ENCODE data around the gene PCDHGC4. TPM values are rescaled to one million over a fixed set of nuclear protein-coding genes. Genes with fewer than 3 reads are reported as not detected.

Gene PCDHGC4
- total RNA-seq, 1 experiment from 2014 or later = 0.57 TPM

DNA sequence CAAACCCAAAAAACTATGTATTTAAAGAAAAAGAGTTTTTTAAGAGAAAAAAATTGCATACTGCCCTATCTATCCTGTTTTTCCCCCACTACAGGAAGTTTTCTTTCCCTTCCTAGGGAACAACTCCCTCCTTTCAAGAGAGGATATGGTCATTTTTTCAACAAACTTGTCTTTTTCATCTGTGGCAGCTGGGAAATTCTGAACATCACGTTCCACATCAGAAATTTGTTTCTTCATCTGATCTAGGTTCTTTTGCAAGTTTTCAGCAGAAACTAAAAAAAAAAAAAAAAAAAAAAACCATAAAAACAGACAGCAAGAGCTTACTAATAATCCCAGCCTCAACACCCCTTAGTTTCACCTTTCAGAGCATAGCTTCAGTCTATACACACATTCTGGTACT lies 42.6 kb downstream of the PCDHGC4 start:
- no peak for ATAC-seq
- H3K4me1 ChIP-seq (ENCODE audit: control insufficient read depth, insufficient read depth, low read length) = peaks cover 18% of the 10 kb centered on the region
- no peaks in the 10 kb centered on the region for H3K27me3 ChIP-seq (ENCODE audit: control insufficient read depth, insufficient read depth, low read length)
- in situ Hi-C loops (cut with HindIII; ENCODE audit: low pct_unique_long_range_greater_than_20kb, low sequenced_read_pairs) (no loop called here), intact Hi-C loops (cut with micrococcal nuclease; ENCODE audit: unreplicated experiment) (loop anchor here (10.0 kb wide), 1 partner anchor 173 kb away; the partner anchor contains the start of genes PCDHGA4, PCDHGB1 and PCDHGB2)
- H3K36me3 ChIP-seq (ENCODE audit: control insufficient read depth, insufficient read depth, low read length) = peaks cover 10% of the 10 kb centered on the region
- BruUV-seq (replicated peaks) = no TSS peak
- DNase-seq (ENCODE audit: low read depth, low spot score) = no peak
- no peak overlapping the region for H3K4me3 ChIP-seq (ENCODE audit: low read depth in 2 of 2, low read length in 2 of 2)
- CTCF ChIA-PET = interaction anchor here (1.0 kb wide), 1 partner anchor 23 kb away, joined by 3 read pairs; no protein-coding TSS in a partner anchor
- POLR2A ChIA-PET = no interaction called here
- H3K9me3 ChIP-seq (ENCODE audit: control insufficient read depth, insufficient read depth, low read depth, low read length) = no peaks in the 10 kb centered on the region
- no peak overlapping the region for H3K27ac ChIP-seq (ENCODE audit: low read length)
- TF ChIP-seq, protein P1, sequence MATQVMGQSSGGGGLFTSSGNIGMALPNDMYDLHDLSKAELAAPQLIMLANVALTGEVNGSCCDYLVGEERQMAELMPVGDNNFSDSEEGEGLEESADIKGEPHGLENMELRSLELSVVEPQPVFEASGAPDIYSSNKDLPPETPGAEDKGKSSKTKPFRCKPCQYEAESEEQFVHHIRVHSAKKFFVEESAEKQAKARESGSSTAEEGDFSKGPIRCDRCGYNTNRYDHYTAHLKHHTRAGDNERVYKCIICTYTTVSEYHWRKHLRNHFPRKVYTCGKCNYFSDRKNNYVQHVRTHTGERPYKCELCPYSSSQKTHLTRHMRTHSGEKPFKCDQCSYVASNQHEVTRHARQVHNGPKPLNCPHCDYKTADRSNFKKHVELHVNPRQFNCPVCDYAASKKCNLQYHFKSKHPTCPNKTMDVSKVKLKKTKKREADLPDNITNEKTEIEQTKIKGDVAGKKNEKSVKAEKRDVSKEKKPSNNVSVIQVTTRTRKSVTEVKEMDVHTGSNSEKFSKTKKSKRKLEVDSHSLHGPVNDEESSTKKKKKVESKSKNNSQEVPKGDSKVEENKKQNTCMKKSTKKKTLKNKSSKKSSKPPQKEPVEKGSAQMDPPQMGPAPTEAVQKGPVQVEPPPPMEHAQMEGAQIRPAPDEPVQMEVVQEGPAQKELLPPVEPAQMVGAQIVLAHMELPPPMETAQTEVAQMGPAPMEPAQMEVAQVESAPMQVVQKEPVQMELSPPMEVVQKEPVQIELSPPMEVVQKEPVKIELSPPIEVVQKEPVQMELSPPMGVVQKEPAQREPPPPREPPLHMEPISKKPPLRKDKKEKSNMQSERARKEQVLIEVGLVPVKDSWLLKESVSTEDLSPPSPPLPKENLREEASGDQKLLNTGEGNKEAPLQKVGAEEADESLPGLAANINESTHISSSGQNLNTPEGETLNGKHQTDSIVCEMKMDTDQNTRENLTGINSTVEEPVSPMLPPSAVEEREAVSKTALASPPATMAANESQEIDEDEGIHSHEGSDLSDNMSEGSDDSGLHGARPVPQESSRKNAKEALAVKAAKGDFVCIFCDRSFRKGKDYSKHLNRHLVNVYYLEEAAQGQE (IDR thresholded peaks at IDR 0.05; ENCODE audit: insufficient read depth in 1 of 2, low read depth in 2 of 2, low read length in 1 of 2) = no peak
- TF ChIP-seq POLR2AphosphoS5 (IDR thresholded peaks at IDR 0.05; ENCODE audit: low read depth, low read length) (no peak), TCF7L2 (IDR thresholded peaks at IDR 0.05; ENCODE audit: low read depth, low read length) (no peak), SIN3A (IDR thresholded peaks at IDR 0.05; ENCODE audit: borderline replicate concordance, insufficient read depth, low read depth, low read length) (no peak)
- TF ChIP-seq, protein P2, sequence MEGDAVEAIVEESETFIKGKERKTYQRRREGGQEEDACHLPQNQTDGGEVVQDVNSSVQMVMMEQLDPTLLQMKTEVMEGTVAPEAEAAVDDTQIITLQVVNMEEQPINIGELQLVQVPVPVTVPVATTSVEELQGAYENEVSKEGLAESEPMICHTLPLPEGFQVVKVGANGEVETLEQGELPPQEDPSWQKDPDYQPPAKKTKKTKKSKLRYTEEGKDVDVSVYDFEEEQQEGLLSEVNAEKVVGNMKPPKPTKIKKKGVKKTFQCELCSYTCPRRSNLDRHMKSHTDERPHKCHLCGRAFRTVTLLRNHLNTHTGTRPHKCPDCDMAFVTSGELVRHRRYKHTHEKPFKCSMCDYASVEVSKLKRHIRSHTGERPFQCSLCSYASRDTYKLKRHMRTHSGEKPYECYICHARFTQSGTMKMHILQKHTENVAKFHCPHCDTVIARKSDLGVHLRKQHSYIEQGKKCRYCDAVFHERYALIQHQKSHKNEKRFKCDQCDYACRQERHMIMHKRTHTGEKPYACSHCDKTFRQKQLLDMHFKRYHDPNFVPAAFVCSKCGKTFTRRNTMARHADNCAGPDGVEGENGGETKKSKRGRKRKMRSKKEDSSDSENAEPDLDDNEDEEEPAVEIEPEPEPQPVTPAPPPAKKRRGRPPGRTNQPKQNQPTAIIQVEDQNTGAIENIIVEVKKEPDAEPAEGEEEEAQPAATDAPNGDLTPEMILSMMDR (IDR thresholded peaks at IDR 0.05) = no peak

DNA sequence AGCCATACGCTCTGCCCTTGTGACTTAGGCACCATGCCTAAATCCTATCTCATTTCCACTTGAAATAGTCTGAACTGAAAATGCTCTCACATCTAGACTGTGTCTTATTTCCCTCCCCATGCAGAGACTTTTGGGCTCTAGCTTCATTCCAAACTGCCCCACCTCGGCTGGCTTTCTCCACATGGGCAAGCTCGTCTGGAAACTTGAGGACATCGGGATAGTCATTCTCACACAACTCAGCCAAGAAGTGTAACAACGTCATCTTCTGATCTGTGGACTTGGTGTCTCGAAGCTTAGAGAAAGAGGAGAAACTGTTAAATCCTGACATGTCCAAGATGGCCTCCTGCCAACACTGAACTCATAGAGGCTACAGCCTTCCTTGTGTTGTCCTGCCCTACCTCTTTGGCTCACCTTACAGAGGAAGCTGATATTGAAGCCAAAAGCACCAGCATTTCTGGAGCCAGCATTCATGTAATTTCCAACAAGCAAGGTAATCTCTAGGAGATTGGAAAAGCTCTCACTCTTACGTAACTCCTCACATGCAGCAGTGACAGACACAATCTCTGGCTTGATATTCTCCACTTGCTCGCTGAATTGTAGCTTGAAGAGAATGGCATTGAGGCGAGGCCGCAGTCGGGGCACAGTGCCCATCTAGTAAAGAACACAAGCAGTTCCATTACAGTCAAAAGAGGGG lies 43.6 kb downstream of the PCDHGC4 start:
- BruUV-seq (replicated peaks) = no TSS peak
- ChIA-PET CTCF (interaction anchor here (1.0 kb wide), 1 partner anchor 24 kb away, joined by 3 read pairs; no protein-coding TSS in a partner anchor), POLR2A (interaction anchor here (0.6 kb wide), 1 partner anchor 1126 kb away, joined by 3 read pairs; no protein-coding TSS in a partner anchor)
- H3K27ac ChIP-seq (ENCODE audit: low read length) = no peak overlapping the region
- in situ Hi-C loops (cut with HindIII; ENCODE audit: low pct_unique_long_range_greater_than_20kb, low sequenced_read_pairs) = no loop called here
- H3K9me3 ChIP-seq (ENCODE audit: control insufficient read depth, insufficient read depth, low read depth, low read length) = no peaks in the 10 kb centered on the region
- no peak for DNase-seq (ENCODE audit: low read depth, low spot score)
- peaks cover 13% of the 10 kb centered on the region for H3K36me3 ChIP-seq (ENCODE audit: control insufficient read depth, insufficient read depth, low read length)
- peaks cover 9% of the 10 kb centered on the region for H3K4me1 ChIP-seq (ENCODE audit: control insufficient read depth, insufficient read depth, low read length)
- TF ChIP-seq SIN3A (IDR thresholded peaks at IDR 0.05; ENCODE audit: borderline replicate concordance, insufficient read depth, low read depth, low read length) (no peak), POLR2AphosphoS5 (IDR thresholded peaks at IDR 0.05; ENCODE audit: low read depth, low read length) (no peak)
- intact Hi-C loops (cut with micrococcal nuclease; ENCODE audit: unreplicated experiment) = loop anchor here (10.0 kb wide), 1 partner anchor 174 kb away; the partner anchor contains the start of genes PCDHGA4, PCDHGB1 and PCDHGB2
- no peak for ATAC-seq
- no peak overlapping the region for H3K4me3 ChIP-seq (ENCODE audit: low read depth in 2 of 2, low read length in 2 of 2)
- H3K27me3 ChIP-seq (ENCODE audit: control insufficient read depth, insufficient read depth, low read length) = no peaks in the 10 kb centered on the region

DNA sequence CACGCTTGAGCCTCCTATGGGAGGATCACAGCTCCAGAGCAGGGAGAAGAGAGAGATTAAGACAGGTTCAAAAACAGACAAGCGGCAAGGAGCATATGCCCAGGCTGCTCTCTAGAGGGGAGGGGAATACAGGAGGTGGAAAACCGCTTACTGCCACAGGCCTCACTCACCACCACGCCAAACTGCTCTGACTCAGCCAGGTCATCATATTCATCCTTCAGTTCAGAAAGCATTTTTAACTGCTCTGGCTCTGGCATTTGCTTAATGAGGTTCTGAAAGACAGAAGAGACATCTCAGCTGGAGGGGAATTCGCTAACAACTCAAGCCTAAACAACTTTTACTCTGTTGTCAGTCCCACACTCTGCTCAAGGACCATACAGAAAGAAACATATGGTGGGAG lies 44.2 kb downstream of the PCDHGC4 start:
- POLR2A ChIA-PET = no interaction called here
- in situ Hi-C loops (cut with HindIII; ENCODE audit: low pct_unique_long_range_greater_than_20kb, low sequenced_read_pairs) = no loop called here

More for the DNA sequence above, 44.2 kb downstream of the PCDHGC4 start:
- BruUV-seq (replicated peaks) = no TSS peak
- no peak for TF ChIP-seq TCF7L2 (IDR thresholded peaks at IDR 0.05; ENCODE audit: low read depth, low read length)
- no peak for TF ChIP-seq SIN3A (IDR thresholded peaks at IDR 0.05; ENCODE audit: borderline replicate concordance, insufficient read depth, low read depth, low read length)
- TF ChIP-seq, protein P2 (IDR thresholded peaks at IDR 0.05) = no peak
- no peaks in the 10 kb centered on the region for H3K9me3 ChIP-seq (ENCODE audit: control insufficient read depth, insufficient read depth, low read depth, low read length)
- H3K27ac ChIP-seq (ENCODE audit: low read length) = no peak overlapping the region
- no peaks in the 10 kb centered on the region for H3K27me3 ChIP-seq (ENCODE audit: control insufficient read depth, insufficient read depth, low read length)
- H3K4me3 ChIP-seq (ENCODE audit: low read depth in 2 of 2, low read length in 2 of 2) = no peak overlapping the region
- H3K4me1 ChIP-seq (ENCODE audit: control insufficient read depth, insufficient read depth, low read length) = peaks cover 8% of the 10 kb centered on the region
- ATAC-seq = no peak
- CTCF ChIA-PET = no interaction called here
- intact Hi-C loops (cut with micrococcal nuclease; ENCODE audit: unreplicated experiment) = loop anchor here (10.0 kb wide), 1 partner anchor 174 kb away; the partner anchor contains the start of genes PCDHGA4, PCDHGB1 and PCDHGB2
- DNase-seq (ENCODE audit: low read depth, low spot score) = no peak
- H3K36me3 ChIP-seq (ENCODE audit: control insufficient read depth, insufficient read depth, low read length) = peaks cover 13% of the 10 kb centered on the region
